WERI-Rb-1 (cell line): Measurements from ENCODE around the gene OSCAR.

ENCODE experiments used
- DNase-seq: peaks from one replicate; pipeline ENCODE4 v3.0.0-alpha.2; 2020
- H3K27ac ChIP-seq: fragments of 250-450 bp; sonication (Bioruptor Pico); 2 replicates; pipeline ENCODE4 v1.5.1; 2020; ENCODE audit warnings: mild to moderate bottlenecking, moderate library complexity
- H3K27me3 ChIP-seq: fragments of 250-450 bp; sonication (Bioruptor Pico); 2 replicates; pipeline ENCODE4 v1.5.1; 2021; ENCODE audit warnings: mild to moderate bottlenecking, low read depth, moderate library complexity; ENCODE audit not compliant: insufficient read depth, severe bottlenecking
- H3K36me3 ChIP-seq: fragments of 250-450 bp; sonication (Bioruptor Pico); 2 replicates; pipeline ENCODE4 v1.5.1; 2020; ENCODE audit warnings: mild to moderate bottlenecking, moderate library complexity
- H3K4me3 ChIP-seq: 2 replicates; pipeline ENCODE4 v1.5.1; 2011; ENCODE audit warnings: low read depth, mild to moderate bottlenecking, control low read depth, low read length
- H3K9me3 ChIP-seq: fragments of 250-450 bp; sonication (Bioruptor Pico); 2 replicates; pipeline ENCODE4 v1.5.1; 2021; ENCODE audit warnings: mild to moderate bottlenecking, moderate library complexity; ENCODE audit not compliant: severe bottlenecking
- CTCF ChIP-seq: IDR thresholded peaks from 2 replicates; pipeline ENCODE4 v1.5.1; 2011; ENCODE audit warnings: low read depth, mild to moderate bottlenecking, control low read depth, inconsistent platforms, low read length

OSCAR gene

GRCh38 chr19:54136086-54136863 is 35.7 kb upstream of the OSCAR start:
- no peaks in the 10 kb centered on the region for H3K27me3 ChIP-seq
- H3K36me3 ChIP-seq = peaks cover 39% of the 10 kb centered on the region
- H3K27ac ChIP-seq = peak overlapping the region; percentile 70
- DNase-seq = peak; percentile 34
- TF ChIP-seq CTCF = no peak
- H3K9me3 ChIP-seq = no peaks in the 10 kb centered on the region
- peak overlapping the region; percentile 57 for H3K4me3 ChIP-seq

GRCh38 chr19:54133957-54134590 is 33.5 kb upstream of the OSCAR start:
- Histone ChIP-seq H3K4me3 (no peak overlapping the region), H3K9me3 (no peaks in the 10 kb centered on the region), H3K27me3 (no peaks in the 10 kb centered on the region), H3K27ac (no peak overlapping the region), H3K36me3 (peaks cover 29% of the 10 kb centered on the region)
- TF ChIP-seq CTCF = no peak
- no peak for DNase-seq

GRCh38 chr19:54133312-54133956 is 32.8 kb upstream of the OSCAR start:
- Histone ChIP-seq H3K36me3 (peaks cover 32% of the 10 kb centered on the region), H3K4me3 (no peak overlapping the region), H3K9me3 (no peaks in the 10 kb centered on the region), H3K27ac (no peak overlapping the region), H3K27me3 (no peaks in the 10 kb centered on the region)
- DNase-seq = no peak
- no peak for TF ChIP-seq CTCF

GRCh38 chr19:54129617-54129996 is 29.0 kb upstream of the OSCAR start:
- no peak overlapping the region for H3K4me3 ChIP-seq
- DNase-seq = no peak
- no peaks in the 10 kb centered on the region for H3K27me3 ChIP-seq
- peaks cover 56% of the 10 kb centered on the region for H3K36me3 ChIP-seq
- H3K9me3 ChIP-seq = no peaks in the 10 kb centered on the region
- no peak overlapping the region for H3K27ac ChIP-seq
- TF ChIP-seq CTCF = no peak

GRCh38 chr19:54128796-54129616 is 28.4 kb upstream of the OSCAR start:
- H3K9me3 ChIP-seq = no peaks in the 10 kb centered on the region
- no peak overlapping the region for H3K27ac ChIP-seq
- no peak for DNase-seq
- H3K36me3 ChIP-seq = peaks cover 60% of the 10 kb centered on the region
- no peaks in the 10 kb centered on the region for H3K27me3 ChIP-seq
- H3K4me3 ChIP-seq = no peak overlapping the region
- no peak for TF ChIP-seq CTCF
